Middle frontal gyrus (tissue), 1 donor: ENCODE measurements around the gene SNCB.

Experiments
- DNase-seq: peaks from one replicate; pipeline ENCODE4 v3.0.0-alpha.2; 2015; ENCODE audit warnings: low spot score; ENCODE audit errors: extremely low spot score

SNCB gene

DNA sequence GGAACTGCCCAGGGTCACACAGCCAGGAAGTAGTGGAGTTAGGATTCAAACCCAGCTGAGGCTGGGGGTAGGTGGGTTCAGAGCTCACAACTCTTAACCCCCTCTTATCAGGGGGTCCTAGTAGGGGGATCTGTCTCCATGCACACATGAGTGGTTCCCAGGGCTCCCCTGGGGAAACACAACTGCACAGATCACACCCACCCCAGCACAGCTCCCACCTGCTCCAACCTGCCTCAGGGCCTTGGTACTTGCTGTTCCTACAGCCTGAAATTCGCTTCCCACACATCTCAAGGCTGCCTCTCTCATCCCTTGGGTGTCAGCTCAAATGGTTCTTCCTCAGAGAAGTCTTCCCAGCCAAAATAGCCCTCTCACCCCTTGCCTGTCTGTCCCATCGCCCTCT, 4.8 kb downstream of the SNCB start:
- DNase-seq = no peak

DNA sequence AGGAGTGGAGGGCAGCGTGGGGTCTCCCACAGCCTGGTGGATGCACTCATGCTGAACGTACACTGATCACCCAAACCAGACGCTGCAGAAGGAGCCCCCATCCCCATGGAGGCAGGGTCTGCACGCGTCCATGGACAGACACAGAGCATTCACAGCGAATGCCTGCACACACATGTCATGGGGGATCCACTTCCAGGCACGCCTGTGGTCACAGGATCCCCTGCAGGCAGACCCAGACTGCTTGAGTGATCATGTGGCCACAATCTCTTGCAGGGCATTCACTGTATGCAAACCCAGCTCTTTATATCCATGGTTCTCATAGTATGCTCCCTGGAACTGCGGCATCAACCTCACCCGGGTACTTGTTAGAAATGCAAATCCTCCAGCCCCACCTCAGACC, 5.4 kb downstream of the SNCB start:
- DNase-seq = no peak

DNA sequence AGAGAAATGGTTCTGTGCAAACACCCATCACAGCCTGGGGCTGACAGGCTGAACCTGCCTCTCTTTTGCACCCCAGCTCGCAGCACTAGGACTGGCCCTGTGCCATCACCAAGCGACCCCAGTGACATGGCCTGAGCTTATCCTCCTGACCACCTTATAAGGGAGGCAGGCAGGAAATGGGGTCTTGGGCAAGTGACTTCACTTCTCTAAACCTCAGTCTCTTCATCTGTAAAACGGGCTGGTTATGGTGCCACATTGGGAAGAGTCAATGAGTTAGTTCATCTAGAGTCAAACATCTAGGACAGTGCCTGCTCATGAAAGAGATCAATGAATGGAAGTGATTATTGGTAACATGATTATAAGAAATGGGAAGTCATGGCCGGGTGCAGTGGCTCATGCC, 6.2 kb downstream of the SNCB start:
- DNase-seq = no peak

DNA sequence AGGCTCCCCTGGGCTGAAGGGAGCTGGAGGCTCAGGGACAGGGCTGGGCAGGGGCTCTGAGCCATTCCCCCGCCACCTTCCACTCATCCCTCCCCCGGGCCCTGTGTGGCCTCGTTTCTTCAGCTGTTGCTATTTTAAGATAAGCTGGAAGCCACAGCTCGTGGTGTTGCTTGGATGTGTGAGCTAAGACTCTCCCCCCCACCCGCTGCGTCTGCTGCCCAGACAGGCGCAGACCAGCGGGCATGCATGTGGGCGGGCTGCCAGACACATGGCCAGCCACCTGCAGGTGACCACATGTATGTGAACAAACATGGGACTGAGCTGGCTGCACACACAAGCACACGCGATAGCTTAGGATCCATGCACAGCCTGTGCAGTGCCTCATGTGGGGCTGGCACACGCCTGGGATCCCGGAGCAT, 8.7 kb downstream of the SNCB start:
- DNase-seq = no peak

DNA sequence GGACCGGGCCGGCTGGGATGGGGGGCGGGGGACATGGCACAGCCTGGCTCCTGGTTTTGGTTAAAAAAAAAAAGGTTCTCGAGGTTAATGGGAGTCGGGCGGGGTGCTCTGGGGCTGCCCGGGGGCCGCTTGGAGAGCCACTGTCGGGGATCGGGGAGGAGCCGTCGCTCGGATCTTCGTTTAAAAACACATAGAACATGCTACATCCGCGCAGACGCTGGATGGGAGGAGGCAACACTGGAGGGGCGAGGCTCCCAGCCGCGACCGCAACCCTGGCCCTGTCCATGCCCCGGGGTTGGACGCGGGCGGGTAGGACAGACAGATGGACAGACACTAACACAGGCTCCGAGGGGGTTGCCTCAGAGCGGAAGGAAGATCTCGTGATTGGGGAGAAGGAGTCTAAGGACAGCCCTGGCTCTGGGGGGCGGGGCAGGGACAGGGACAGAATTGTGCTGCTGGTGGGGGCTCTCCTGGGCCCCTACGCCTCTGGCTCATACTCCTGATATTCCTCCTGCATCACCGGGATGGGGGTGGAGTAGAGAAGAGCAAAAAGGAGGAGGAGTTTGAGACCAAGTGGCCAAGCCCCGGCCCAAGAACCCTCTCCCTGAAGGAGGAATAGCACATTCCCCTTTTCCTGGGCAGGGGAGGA, 9.9 kb downstream of the SNCB start:
- no peak for DNase-seq

DNA sequence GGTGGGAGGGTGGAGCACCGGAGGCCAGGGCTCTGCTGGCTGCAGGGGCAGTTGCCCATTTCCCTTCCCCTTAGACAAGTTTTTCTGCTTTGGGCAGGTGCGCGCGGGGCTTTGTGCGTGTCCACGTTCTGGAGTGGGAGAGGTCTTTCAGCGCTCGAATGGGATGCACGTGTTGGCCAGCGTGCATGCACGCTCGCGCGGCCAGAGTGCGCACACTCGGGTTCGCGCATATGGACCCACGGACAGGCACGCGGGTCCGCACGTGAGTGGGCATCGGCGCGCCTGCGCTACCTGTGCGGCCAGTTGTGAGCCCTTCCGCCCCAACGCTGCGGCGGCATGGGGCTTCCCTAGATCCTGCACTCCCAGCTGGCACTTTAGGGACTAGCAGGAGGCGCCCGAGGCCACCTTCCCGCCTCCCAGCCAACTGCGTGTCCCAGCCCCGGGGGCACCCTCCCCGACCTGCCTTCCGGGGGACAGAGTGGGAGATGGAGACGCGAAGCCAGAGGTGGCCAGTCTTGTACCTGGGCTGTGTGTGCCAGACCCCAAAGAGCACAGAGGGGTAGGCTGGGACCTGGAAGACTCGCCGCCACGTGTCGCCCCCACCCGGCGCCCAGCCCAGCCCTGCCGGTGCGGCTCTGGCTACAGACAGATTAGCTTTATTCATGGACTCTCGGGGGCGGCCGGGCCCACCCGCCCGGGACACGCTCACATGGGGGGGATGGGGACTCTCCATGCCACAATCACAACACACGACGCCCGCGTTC, 10.6 kb downstream of the SNCB start:
- no peak for DNase-seq

DNA sequence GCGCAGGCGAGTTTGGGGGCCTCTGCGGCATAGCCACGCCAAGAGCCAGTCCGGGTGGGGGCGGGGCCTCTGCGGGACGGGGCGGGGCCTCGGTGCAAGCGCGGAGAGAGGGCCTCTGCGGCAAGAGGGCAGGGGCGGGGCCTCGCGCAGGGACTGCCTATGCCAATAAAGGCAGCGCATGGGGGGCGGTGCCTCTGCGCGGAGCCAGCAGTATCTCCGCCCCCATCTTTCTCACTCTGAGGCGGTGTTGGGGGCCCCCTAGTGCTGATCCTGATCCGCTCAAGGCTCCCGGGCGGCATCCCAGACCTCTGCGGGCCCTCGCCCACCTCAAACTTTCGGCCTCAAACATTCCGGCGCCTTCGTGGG, 11.1 kb downstream of the SNCB start:
- DNase-seq = no peak

DNA sequence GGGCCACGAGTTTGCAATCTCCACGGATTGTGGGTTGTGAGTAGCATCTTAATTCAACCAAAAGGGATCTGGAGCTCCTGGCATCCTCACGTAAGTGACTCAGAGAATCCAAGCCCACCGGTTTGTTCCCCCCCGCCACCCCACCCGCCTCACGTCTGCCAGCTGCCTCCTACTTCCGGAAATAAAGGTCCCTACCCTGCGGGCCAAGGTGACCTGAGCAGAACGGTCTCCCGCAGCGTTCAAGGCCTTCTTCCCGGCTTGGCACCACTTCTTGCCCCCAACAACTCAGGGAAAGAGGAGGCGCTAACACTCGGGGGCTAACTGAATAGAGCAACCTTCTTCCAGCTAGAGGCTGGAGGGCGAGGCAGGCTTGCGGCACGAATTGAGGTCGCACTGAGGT, 11.6 kb downstream of the SNCB start:
- DNase-seq = no peak

DNA sequence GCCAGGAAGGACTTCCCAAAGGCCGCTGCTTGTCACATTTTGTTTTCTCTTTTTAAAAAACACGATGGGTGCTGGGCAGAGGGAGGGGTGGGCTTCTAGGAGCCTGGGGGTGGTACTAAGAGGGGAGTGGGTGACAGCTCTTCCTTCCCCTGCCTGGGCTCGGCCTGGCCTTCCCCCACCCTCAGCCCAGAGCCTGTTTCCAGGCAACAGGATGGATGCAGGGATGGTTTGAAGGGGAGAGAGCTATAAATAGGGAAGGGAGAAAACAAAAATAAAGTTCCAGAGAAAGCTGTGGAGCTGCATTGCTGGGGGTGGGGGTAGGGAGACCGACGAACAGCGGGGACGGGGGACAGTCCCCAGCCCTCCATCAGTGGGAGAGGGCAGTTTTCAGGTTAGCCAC, 13.8 kb downstream of the SNCB start:
- no peak for DNase-seq

DNA sequence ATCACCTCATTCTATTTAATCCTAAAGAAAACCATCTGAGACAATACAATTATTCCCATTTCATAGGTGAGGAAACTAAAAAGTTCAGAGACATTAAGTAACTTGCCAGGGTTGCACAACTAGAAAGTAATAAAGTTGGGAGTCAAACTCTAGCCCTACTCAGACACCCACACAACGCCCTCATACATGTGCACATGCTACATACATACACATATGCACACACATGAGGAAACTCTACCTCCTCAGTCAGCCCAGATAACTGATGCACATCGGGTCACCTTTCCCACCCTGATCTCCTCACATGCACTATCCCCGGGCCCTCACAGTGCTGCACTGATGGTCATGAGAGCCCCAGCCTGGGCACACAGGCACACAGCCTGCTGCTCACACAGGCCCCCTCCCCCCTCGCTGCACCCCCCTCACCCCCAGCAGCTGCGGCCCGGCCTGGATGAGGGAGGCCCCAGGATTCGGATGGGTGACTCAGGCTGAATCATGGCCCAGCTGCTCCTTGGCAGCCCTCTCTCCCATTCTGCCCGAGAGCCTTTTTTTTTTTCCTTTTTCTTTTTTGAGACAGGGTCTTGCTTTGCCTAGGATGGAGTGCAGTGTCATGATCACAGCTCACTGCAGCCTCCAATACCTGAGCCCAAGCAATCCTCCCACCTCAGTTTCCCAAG, 15.4 kb downstream of the SNCB start:
- no peak for DNase-seq

DNA sequence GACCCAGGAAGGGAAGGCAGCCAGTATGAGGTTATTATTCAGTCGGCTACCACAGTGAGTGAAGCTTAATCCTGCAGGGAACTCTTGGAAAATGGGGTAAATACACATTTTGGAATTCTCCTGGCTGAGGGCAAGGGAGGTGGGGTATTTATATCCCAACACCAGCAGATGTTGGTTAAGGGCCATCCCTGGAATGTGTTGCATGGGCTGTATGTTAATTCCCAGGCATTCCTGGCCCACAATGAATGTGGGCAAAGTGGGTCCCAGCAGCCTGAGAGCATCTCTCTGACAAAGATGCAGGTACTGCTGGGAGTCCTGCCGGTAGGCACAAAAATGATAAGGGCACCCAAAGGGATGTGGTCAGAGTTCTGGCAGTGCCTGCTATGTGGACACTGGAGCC, 17.5 kb downstream of the SNCB start:
- DNase-seq = no peak

DNA sequence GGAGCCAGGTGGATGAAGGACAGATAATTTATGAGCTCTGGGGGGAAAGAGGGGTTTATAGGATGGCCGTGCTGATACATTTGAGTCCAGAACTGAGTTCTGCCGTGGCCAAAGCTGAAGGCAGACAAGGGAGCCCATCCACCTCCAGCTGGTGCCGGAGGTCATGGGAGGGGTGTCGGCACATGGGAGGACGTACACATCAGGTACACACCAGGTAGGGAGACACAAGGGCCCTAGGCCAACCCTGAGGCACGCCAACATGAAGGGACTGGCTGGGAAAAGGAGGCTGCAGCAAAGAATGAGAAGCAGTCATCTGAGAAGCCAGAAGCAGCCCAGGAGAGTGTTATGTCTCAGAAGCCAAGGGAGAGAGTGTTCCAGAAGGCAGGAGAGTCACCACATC, 18.3 kb downstream of the SNCB start:
- no peak for DNase-seq

DNA sequence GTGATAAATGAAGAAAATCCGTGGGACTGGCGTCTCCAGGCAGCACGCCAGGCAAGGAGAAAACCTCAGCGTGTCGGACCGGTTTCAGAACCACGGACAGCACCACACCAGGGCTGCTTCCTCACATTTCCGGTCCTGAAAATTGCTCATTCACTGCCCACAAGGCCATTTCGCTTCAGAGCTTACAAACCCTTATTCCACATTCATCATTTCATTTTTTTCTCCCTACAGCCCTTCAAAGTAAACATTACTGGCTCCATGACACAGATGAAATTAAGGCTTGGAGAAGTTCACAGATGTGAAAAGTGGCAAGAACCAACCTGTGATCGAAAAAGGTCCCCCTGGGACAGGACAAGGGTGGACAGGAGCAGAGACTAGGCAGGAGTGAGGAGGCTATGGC, 18.9 kb downstream of the SNCB start:
- DNase-seq = no peak

DNA sequence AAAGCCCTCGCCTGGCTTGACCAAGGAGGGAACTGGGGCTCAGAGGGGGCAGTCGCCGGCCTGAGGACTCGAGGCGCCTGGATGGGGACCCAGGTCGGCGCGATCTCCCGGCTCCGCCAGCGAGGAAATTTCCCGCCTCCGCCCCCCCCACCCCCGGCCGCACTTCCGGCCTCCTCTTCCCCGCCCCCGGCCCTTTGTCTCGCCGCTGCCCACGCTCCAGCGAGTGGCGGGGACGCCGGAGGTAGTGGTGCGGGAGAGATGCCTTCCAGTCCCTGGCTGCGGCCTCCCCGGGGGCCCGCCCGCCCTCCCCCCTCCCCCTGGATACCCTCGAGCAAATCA, 19.9 kb downstream of the SNCB start:
- DNase-seq = no peak

DNA sequence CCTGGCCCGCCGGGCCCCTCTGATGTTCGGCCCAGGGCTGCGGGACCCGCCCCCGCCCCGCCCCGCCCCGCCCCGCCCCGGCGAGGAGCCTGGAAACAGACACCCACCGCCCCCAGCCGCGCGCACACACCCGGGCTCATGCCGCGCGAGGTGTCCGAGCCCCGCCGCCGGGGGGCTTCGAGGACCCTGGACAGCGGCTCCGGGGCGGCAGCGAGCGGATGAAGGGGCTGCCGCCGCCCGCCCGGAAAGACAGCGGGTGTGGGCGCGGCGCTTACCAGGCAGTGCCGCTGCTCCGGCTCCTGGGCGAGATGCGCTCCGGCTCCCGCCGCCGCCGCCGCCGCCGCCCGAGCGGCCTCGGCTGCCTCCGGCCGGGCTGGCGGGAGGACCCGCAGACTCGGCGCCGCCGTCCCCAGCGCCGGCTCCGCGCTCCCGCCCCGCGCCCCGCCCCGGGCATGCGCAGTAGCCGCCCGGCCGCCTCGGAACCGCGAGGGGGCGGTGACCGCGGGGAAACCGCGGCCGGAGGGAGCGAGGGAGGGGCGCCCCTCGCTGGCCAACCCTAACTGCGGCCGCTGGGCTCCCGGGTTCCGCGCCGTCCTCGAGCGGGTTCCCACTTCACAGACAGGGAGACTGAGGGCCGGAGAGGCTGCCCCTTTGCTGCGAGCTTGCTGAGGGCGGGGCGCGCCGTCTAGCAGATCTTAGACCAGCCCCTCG, 20.5 kb downstream of the SNCB start, which contains the start of gene GPRIN1:
Gene GPRIN1, minus strand, starts transcription at position 433 of the 711 bp plus-strand sequence. CDS start 10,322 bp downstream, outside the sequence.
- no peak for DNase-seq

DNA sequence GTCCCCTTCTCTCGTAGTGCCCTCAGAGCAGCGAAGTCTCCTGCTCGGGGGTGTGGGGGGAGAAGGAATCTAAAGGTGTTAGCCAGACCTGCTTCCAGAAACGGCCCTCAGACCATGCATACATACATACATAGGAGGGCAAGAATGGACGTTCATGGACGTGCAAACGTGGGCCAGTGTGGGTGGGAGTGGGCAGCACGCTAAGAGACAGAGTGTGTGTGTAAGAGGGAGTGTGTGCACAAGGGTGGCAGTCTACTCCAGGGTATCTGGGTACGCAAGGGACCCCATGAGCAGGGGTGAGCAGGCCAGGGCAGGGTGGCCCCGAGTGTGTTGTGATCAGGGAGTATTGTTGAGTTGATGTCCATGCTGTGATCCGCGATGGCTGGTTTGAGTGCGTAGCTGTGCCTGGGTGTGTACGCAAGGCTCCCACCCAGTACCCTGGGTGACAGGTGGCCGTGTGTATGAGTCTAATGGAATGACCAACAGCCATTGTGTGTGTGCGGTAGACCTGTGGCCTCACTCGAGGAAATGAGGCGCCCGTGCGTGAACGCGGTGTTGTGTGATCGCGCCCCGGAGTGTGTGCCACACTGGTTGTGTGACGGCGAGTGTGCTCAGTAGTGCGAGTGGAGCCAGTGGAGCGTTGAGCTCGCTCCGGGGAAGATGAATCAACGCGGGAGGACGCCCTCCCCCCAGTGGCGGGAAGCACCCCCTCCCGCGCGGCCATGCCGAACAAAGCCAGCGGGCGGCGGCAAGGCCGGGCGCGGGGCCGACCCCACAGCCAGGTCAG, 21.2 kb downstream of the SNCB start:
- no peak for DNase-seq

DNA sequence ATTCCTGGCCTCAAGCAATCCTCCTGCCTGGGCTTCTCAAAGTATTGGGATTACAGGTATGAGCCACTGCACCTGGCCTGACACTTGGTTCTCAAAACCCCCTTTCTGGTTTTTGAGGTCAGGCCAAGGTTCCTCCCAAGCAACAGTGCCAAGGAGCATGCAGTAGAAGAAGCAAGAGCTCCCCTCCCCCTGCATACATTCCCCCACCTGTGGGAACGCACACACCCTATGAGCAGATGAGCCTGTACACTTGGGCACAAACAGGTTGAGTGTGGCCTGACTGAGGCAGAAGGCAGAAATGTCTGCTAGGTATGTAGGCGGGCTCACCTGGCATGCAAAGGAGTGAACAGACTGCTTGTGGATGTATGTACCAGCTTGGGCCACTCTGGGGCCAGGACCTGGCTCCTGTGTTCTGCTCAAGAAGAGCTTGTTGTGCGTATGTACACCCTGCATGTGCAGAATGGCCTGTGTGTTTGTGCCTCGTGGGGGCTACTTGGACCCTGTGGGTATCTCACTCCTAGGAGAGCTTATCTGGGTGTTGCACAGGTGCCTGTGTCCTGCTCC, 22.1 kb downstream of the SNCB start:
- DNase-seq = no peak

DNA sequence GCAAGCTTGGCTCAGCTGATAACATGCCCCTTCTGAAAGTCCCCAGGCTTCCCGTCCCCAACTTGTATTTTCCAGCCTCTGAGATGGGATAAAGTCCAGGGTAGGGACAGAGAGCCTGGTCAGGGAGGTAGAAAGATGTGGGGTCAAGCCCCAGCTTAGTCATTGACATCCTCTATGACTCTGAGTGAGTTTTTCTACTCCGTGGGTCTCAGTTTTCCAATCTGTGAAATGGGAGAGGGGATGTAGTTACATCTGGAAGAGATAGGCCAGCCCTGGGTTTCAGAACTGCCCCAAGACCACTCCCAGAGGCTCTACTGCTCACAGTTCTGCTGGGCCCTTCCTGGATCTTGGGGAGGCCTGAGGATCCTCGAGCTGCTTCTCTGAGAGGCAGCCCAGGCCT, 23.5 kb downstream of the SNCB start:
- no peak for DNase-seq

DNA sequence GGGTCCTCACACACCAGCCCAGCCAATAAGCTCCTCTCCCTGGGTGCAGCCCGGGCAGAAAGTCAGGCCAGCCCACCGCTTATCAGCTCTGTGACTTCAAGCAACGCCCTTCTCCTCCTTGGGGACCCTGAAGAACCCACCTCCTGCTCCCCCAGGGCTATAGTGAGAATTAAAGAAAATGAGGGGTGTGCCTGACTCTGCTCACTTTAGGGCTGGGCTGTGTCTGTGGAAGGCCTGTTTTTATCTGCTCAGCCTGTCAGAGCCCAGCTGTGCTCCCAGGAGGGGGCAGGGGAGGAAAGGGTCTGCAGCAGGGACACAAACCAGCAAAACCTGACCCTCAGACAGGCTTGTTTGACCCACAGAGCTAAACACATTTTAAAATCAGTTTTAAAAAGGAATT, 24.3 kb downstream of the SNCB start:
- DNase-seq = no peak

DNA sequence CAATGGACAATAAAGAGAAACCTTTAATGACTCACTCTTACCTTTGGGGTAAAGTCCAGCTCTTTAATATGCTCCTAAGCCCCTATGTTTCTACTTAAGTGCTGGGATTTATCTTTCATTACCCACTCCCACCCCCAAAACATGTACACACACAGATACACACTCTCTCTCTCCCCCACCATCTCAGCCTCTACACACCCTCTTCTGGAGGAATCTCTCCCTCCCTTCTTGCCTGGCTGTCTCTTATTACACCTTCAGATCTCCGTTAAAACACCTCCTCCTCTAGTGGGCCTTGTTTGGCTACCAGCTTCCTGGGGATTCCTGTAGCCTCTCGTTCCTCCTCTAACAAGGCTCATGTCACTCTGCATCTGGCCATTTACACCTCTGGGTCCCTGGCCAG, 27.2 kb downstream of the SNCB start:
- DNase-seq = no peak

DNA sequence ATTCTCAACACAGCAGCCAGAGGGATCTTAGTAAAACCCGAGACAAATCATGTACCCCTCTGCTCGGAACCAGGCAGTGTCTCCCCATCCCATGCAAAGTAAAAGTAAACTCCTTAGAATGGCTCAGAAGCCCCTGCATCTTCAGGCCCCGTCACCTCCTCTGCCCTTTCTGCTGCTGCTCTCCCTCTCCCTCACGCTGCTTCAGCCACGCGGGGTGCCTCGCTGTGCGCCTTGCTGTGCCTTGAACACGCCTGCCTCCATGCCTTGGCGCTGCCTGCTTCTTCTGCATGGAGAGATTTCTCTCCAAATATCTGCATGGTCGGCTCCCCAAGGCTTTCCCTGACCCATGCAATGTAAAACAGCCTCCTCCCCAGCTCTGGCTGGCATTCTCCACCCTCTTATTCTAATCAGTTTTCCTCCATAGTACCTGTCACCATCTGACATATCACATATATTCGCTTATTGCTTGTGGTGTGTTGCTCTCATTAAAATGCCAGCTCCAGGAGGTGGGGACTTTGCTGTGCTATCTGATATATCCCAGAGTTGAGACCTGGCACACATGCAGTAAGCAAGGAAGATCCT, 28.3 kb downstream of the SNCB start:
- no peak for DNase-seq
